ENCODE results near the gene RAB10. TPM values are rescaled to one million over a fixed set of nuclear protein-coding genes. Genes with fewer than 3 reads are reported as not detected.

RAB10 gene
- total and polyA plus RNA-seq, 2 of the 13 experiments (the other 11 are each of a cell fraction or from before 2014, with no cell fraction given): 48.2 to 120 TPM

- intact Hi-C loops (cut with micrococcal nuclease; ENCODE audit: unreplicated experiment) (no loop called here), in situ Hi-C loops (cut with HindIII; ENCODE audit: extremely low pct_ligation_motif_present, low pct_unique_long_range_greater_than_20kb) (loop anchor here (25.0 kb wide), 1 partner anchor 349 kb away; the partner anchor contains the start of genes ADGRF3 and SELENOI)
- POLR2A ChIA-PET: interaction anchor here (0.6 kb wide), 1 partner anchor 66 kb away, joined by 4 read pairs; no protein-coding TSS in a partner anchor
- 0 out of 2 replicates have a peak overlapping the region, but pooled peaks have one; percentile 6 for H3K4me2 ChIP-seq (ENCODE audit: low read depth, low read length)
- no peak for ATAC-seq
- H3K9ac ChIP-seq (ENCODE audit: insufficient read depth, low read depth, low read length): no peak overlapping the region
- H3K36me3 ChIP-seq (replicated peaks in 1 of 2; ENCODE audit: control insufficient read depth in 1 of 2, insufficient read depth in 2 of 2, low read length in 2 of 2): no peaks in the 10 kb centered on the region
- no peak overlapping the region for H2AFZ ChIP-seq (ENCODE audit: low read length)
- WGBS (ENCODE audit: low lambda C conversion rate): 39% methylated on average over 9 of the region's 9 CpGs
- no peak overlapping the region for H3K27ac ChIP-seq (ENCODE audit: extremely low read length, insufficient read depth, low read length)
- no peaks in the 10 kb centered on the region for H3K79me2 ChIP-seq (ENCODE audit: insufficient read depth, low read length)
- peaks cover 41% of the 10 kb centered on the region for H3K4me1 ChIP-seq (ENCODE audit: insufficient read depth, low read length)
- FAIRE-seq: no peak
- no peak for DNase-seq (ENCODE audit: low spot score)
- no peaks in the 10 kb centered on the region for H4K20me1 ChIP-seq (ENCODE audit: insufficient read depth, low read length)
- peaks cover 0 to 1% of the 10 kb centered on the region in 2 experiments; a peak in 1 of 5 replicates for H3K27me3 ChIP-seq (ENCODE audit: control insufficient read depth in 1 of 2, insufficient read depth in 2 of 2, low read length in 2 of 2)
- H3K4me3 ChIP-seq (replicated peaks in 1 of 3; ENCODE audit: insufficient read depth in 1 of 3, low read depth in 2 of 3, low read length in 3 of 3): no peak overlapping the region
- CTCF ChIA-PET (ENCODE audit: low intra/inter-chr PET ratio, low total read pairs): no interaction called here
- BruUV-seq (replicated peaks): no TSS peak
- no peaks in the 10 kb centered on the region for H3K9me3 ChIP-seq (ENCODE audit: low read length)
- no peak for TF ChIP-seq FOXA1 (IDR thresholded peaks at IDR 0.05)
- no peak for TF ChIP-seq FOXA1 (CRISPR knock-in tag; IDR thresholded peaks at IDR 0.05)
- no peak for TF ChIP-seq FOXM1 (CRISPR knock-in tag; IDR thresholded peaks at IDR 0.05)
- TF ChIP-seq ZMAT5 (CRISPR knock-in tag; IDR thresholded peaks at IDR 0.05; ENCODE audit: borderline replicate concordance, low read depth): no peak
- no peak for TF ChIP-seq RNF2 (conservative IDR thresholded peaks at IDR 0.05; ENCODE audit: low read depth)
- TF ChIP-seq PAF1 (CRISPR knock-in tag; IDR thresholded peaks at IDR 0.05): no peak
- no peak for TF ChIP-seq RCOR2 (CRISPR knock-in tag; IDR thresholded peaks at IDR 0.05)
- TF ChIP-seq REPIN1 (CRISPR knock-in tag; IDR thresholded peaks at IDR 0.05; ENCODE audit: borderline replicate concordance, low read depth): no peak
- 0 out of 2 replicates have a peak, but pooled peaks have one; percentile 18 for TF ChIP-seq ZMYM2 (CRISPR knock-in tag; IDR thresholded peaks at IDR 0.05)
- TF ChIP-seq NFE2L1 (CRISPR knock-in tag; IDR thresholded peaks at IDR 0.05; ENCODE audit: borderline replicate concordance): no peak
- peak; percentile 16; the same call in 1 of the 2 replicates for TF ChIP-seq MNT (IDR thresholded peaks at IDR 0.05)
- no peak for TF ChIP-seq ADNP (CRISPR knock-in tag; IDR thresholded peaks at IDR 0.05)
- TF ChIP-seq ZNF83 (CRISPR knock-in tag; IDR thresholded peaks at IDR 0.05; ENCODE audit: borderline replicate concordance): no peak
- no peak for TF ChIP-seq ZNF333 (CRISPR knock-in tag; IDR thresholded peaks at IDR 0.05; ENCODE audit: borderline replicate concordance)
- TF ChIP-seq PHB2 (IDR thresholded peaks at IDR 0.05; ENCODE audit: partially characterized antibody): no peak
- TF ChIP-seq NR2F6 (IDR thresholded peaks at IDR 0.05): no peak
- TF ChIP-seq NR2F6 (CRISPR knock-in tag; IDR thresholded peaks at IDR 0.05): 0 out of 2 replicates have a peak, but pooled peaks have one; percentile 29
- TF ChIP-seq PHF5A (CRISPR knock-in tag; IDR thresholded peaks at IDR 0.05; ENCODE audit: low read depth, unreplicated experiment): no peak
- TF ChIP-seq, protein P1, sequence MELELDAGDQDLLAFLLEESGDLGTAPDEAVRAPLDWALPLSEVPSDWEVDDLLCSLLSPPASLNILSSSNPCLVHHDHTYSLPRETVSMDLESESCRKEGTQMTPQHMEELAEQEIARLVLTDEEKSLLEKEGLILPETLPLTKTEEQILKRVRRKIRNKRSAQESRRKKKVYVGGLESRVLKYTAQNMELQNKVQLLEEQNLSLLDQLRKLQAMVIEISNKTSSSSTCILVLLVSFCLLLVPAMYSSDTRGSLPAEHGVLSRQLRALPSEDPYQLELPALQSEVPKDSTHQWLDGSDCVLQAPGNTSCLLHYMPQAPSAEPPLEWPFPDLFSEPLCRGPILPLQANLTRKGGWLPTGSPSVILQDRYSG (CRISPR knock-in tag; IDR thresholded peaks at IDR 0.05): no peak
- TF ChIP-seq ZNF704 (CRISPR knock-in tag; IDR thresholded peaks at IDR 0.05; ENCODE audit: borderline replicate concordance): no peak
- TF ChIP-seq TCF12 (IDR thresholded peaks at IDR 0.05): no peak
- no peak for TF ChIP-seq TCF12 (CRISPR knock-in tag; IDR thresholded peaks at IDR 0.05)
- TF ChIP-seq ZNF460 (CRISPR knock-in tag; IDR thresholded peaks at IDR 0.05; ENCODE audit: borderline replicate concordance): peak; percentile 82; the same call in 1 of the 2 replicates
- no peak for TF ChIP-seq ZFP37 (CRISPR knock-in tag; IDR thresholded peaks at IDR 0.05; ENCODE audit: borderline replicate concordance)
- no peak for TF ChIP-seq ZNF883 (CRISPR knock-in tag; IDR thresholded peaks at IDR 0.05; ENCODE audit: not compliant biosample characterization)
These were observed 45.8 kb upstream of the RAB10 start for GRCh38 chr2:25988134-25988533.

Data from HepG2 (cell line).